HFF-Myc (cell line): Measurements from ENCODE around the gene TMEM248.
A peak's percentile ranks its signal among the peaks of the same experiment; 100 is the strongest.
"Not testable (repeated sequence)": the region's sequence is repeated elsewhere in the genome, so short reads cannot be mapped to it uniquely, and the experiment has no call there.

Experiments used
- DNase-seq: peaks from one replicate; pipeline ENCODE4 v3.0.0-alpha.2; 2011; ENCODE audit warnings: low read depth; ENCODE audit errors: extremely low read depth
- H3K4me3 ChIP-seq: replicated peaks from 2 replicates; pipeline ENCODE4 v1.5.1; 2011; ENCODE audit warnings: low read depth, mild to moderate bottlenecking, control low read depth, low read length
- CTCF ChIP-seq: IDR thresholded peaks from 2 replicates; pipeline ENCODE4 v1.5.1; 2012; ENCODE audit warnings: mild to moderate bottlenecking, low read depth, low read length, control low read depth; ENCODE audit errors: missing control alignments

Gene TMEM248

GRCh38 chr7:66903360-66904062 lies 17.5 kb upstream of the TMEM248 start:
- no peak for DNase-seq
- no peak for TF ChIP-seq CTCF
- H3K4me3 ChIP-seq: no peak overlapping the region

GRCh38 chr7:66904063-66904593 lies 16.9 kb upstream of the TMEM248 start:
- DNase-seq: no peak
- H3K4me3 ChIP-seq: no peak overlapping the region
- no peak for TF ChIP-seq CTCF

GRCh38 chr7:66905278-66905677 lies 15.7 kb upstream of the TMEM248 start:
- TF ChIP-seq CTCF: no peak
- no peak for DNase-seq
- no peak overlapping the region for H3K4me3 ChIP-seq

GRCh38 chr7:66905689-66906088 lies 15.3 kb upstream of the TMEM248 start:
- no peak for DNase-seq
- peak; percentile 42 for TF ChIP-seq CTCF
- H3K4me3 ChIP-seq: no peak overlapping the region

GRCh38 chr7:66907731-66908130 lies 13.3 kb upstream of the TMEM248 start:
- no peak for TF ChIP-seq CTCF
- no peak for DNase-seq

GRCh38 chr7:66908598-66908997 lies 12.4 kb upstream of the TMEM248 start:
- not testable (repeated sequence) for H3K4me3 ChIP-seq, DNase-seq

More at GRCh38 chr7:66907731-66908130, 13.3 kb upstream of the TMEM248 start:
- no peak overlapping the region for H3K4me3 ChIP-seq

GRCh38 chr7:66910789-66911188 lies 10.2 kb upstream of the TMEM248 start:
- H3K4me3 ChIP-seq: no peak overlapping the region
- no peak for TF ChIP-seq CTCF
- DNase-seq: no peak

GRCh38 chr7:66911191-66911590 lies 9.8 kb upstream of the TMEM248 start:
- H3K4me3 ChIP-seq, DNase-seq: not testable (repeated sequence)
